Upper lobe of left lung (tissue), 4 donors: ENCODE data around the gene TRDMT1.

ENCODE experiments used
- EP300 ChIP-seq, 4 donors: sonication (generic); formaldehyde crosslinking; IDR thresholded peaks; one replicate each; pipeline ENCODE4 v1.5.1; 2017; ENCODE audit warnings: antibody characterized with exemption in 4 of 4, control low read depth in 2 of 4
- POLR2A ChIP-seq, 4 donors: fragments of 450-650 bp; IDR thresholded peaks; one replicate each; pipeline ENCODE4 v1.5.1; 2016 to 2017; ENCODE audit warnings: antibody characterized with exemption in 4 of 4, mild to moderate bottlenecking in 2 of 4
- POLR2AphosphoS5 ChIP-seq, 2 donors: sonication (generic); formaldehyde crosslinking; IDR thresholded peaks; one replicate each; pipeline ENCODE4 v1.5.1; 2017; ENCODE audit warnings: antibody characterized with exemption in 2 of 2
- TF ChIP-seq, protein P1 (sequence below), 6 experiments: fragments of 450-650 bp in 4 of 6; fragments of 200-600 bp in 2 of 6; sonication (generic) in 2 of 6; IDR thresholded peaks; one replicate each; pipeline ENCODE4 v1.5.1; 2016 to 2019; ENCODE audit warnings: antibody characterized with exemption in 6 of 6

DNA sequence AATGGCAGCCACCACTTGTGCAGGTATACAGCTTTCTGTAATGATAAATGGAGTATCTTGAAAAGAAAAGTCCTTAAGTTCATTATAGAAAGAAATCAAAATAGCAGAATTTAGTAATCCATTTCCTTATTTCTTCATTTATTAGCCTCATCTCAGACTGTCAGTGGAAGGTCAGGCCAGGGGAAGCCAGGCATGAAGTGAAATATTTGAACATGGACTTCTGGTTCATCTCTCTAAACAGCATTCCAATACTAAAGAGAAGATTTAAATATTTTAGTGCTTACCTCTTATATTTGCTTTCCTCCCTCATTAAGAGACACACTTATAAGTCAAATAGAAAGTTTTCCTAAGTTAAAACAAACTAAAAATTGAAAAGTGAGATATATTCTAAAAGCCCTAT lies 26.8 kb downstream of the TRDMT1 start:
- TF ChIP-seq, protein P1, sequence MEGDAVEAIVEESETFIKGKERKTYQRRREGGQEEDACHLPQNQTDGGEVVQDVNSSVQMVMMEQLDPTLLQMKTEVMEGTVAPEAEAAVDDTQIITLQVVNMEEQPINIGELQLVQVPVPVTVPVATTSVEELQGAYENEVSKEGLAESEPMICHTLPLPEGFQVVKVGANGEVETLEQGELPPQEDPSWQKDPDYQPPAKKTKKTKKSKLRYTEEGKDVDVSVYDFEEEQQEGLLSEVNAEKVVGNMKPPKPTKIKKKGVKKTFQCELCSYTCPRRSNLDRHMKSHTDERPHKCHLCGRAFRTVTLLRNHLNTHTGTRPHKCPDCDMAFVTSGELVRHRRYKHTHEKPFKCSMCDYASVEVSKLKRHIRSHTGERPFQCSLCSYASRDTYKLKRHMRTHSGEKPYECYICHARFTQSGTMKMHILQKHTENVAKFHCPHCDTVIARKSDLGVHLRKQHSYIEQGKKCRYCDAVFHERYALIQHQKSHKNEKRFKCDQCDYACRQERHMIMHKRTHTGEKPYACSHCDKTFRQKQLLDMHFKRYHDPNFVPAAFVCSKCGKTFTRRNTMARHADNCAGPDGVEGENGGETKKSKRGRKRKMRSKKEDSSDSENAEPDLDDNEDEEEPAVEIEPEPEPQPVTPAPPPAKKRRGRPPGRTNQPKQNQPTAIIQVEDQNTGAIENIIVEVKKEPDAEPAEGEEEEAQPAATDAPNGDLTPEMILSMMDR (IDR thresholded peaks at IDR 0.05) = no peak
- TF ChIP-seq EP300 (IDR thresholded peaks at IDR 0.05) (no peak), POLR2AphosphoS5 (IDR thresholded peaks at IDR 0.05) (no peak), POLR2A (IDR thresholded peaks at IDR 0.05) (no peak)
